ENCODE data around the gene DTNB. TPM values are rescaled to one million over a fixed set of nuclear protein-coding genes. Genes with fewer than 3 reads are reported as not detected.

DTNB gene
- total RNA-seq, 1 donor from 2014 or later = 28.9 TPM

DNA sequence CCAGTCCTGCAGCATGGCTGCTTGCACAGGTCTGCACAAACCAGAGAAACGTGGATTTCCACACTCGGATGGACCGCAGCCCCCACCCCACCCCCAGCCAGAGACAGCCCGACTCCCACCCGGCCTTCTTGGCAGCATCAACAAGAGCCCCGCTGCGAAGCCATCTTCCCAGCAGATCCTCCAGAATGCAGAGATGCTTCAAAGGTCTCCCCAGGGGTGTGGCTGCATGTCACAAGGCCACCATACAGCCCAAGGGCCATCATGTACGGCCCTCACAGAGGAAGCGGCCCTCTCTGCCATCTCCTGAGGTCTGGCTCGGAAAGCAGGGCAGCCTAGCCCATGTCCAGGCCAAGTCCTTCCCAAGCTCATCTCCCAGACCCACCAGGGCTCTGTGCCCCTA lies 343.1 kb downstream of the DTNB start:
- TF ChIP-seq, protein P1, sequence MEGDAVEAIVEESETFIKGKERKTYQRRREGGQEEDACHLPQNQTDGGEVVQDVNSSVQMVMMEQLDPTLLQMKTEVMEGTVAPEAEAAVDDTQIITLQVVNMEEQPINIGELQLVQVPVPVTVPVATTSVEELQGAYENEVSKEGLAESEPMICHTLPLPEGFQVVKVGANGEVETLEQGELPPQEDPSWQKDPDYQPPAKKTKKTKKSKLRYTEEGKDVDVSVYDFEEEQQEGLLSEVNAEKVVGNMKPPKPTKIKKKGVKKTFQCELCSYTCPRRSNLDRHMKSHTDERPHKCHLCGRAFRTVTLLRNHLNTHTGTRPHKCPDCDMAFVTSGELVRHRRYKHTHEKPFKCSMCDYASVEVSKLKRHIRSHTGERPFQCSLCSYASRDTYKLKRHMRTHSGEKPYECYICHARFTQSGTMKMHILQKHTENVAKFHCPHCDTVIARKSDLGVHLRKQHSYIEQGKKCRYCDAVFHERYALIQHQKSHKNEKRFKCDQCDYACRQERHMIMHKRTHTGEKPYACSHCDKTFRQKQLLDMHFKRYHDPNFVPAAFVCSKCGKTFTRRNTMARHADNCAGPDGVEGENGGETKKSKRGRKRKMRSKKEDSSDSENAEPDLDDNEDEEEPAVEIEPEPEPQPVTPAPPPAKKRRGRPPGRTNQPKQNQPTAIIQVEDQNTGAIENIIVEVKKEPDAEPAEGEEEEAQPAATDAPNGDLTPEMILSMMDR (IDR thresholded peaks at IDR 0.05) = no peak
- peaks cover 7% of the 10 kb centered on the region for H3K9me3 Mint-ChIP-seq
- no peaks in the 10 kb centered on the region for H3K27me3 Mint-ChIP-seq
- no peak overlapping the region for H3K27ac Mint-ChIP-seq
- CTCF ChIA-PET = no interaction called here
- peaks cover 28% of the 10 kb centered on the region for H3K4me1 Mint-ChIP-seq
- no peak for DNase-seq
- POLR2A ChIA-PET = interaction anchor here (0.7 kb wide), 1 partner anchor 79 kb away, joined by 3 read pairs; no protein-coding TSS in a partner anchor
- intact Hi-C loops (cut with micrococcal nuclease) = no loop called here
- peaks cover 24% of the 10 kb centered on the region for H3K36me3 Mint-ChIP-seq (ENCODE audit: low read depth)
- ATAC-seq (ENCODE audit: low read depth) = no peak
- no peak overlapping the region for H3K4me3 Mint-ChIP-seq

DNA sequence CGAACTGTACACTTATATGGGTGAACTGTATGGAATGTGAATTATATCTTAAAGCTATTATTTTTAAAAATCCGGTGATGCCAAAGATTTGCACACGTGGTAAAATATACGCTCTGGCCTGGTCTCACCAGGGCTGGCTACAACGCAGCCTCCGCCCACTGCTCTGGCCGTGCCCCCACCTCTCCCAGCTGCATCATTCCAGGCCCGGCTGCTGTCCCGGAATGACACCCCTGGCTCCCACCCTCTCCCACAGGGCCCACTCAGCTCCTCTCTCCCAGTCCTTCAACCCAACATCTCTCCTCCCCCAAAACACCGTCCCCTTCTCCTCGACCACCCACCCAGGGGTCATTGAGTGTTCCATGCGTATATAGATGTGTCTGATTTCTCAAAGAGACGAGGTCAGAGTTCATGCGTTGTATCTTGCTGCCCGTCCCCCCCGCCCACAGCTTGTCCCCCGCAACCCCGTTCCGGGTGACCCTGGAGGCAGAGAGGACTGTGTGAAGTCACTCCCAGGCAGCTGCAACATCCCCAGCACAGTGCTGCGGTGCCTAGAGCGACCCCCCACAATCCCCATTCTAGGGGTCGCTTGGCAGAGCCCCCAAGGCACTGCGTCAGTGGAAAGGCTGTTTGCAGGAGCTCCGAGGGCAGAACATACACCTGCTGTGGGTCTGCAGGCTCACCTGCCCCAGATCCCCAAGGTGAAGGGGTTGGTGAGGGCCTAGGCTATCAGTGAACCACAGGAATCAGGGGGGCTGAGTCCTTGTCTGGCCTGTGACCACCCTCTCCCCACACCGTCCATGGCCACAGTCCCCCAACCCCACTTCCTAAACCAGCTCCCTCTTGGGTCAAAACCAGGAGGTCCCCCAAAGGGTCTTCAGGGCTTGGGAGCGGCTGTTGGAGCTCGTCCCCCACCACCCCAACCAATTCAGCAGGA lies 345.0 kb downstream of the DTNB start:
- DNase-seq = no peak
- no peak for ATAC-seq (ENCODE audit: low read depth)
- Mint-ChIP-seq H3K4me3 (no peak overlapping the region), H3K27me3 (no peaks in the 10 kb centered on the region), H3K4me1 (peaks cover 11% of the 10 kb centered on the region), H3K9me3 (peaks cover 7% of the 10 kb centered on the region), H3K36me3 (ENCODE audit: low read depth) (peaks cover 24% of the 10 kb centered on the region), H3K27ac (no peak overlapping the region)
- intact Hi-C loops (cut with micrococcal nuclease) = no loop called here
- CTCF ChIA-PET = no interaction called here
- POLR2A ChIA-PET = interaction anchor here (1.3 kb wide), 1 partner anchor 8 kb away, joined by 3 read pairs; no protein-coding TSS in a partner anchor
- TF ChIP-seq, protein P1 (IDR thresholded peaks at IDR 0.05) = no peak

Other genes with a start within 250 kb of the DTNB start
- 38.4 and 41.9 TPM in 2 replicates for gene ASXL2, start 204.9 kb upstream of the DTNB start, total RNA-seq

Measured in activated B cell treated with CpG ODN at 0.5 μM for 24 hours (primary cell).